Activated CD4-positive, alpha-beta T cell treated with anti-CD3 and anti-CD28 coated beads, Interleukin-2, amount 50 U/mL, for 24 hours (primary cell): ENCODE results near the gene TMEM120B.

Experiments used
- DNase-seq, 2 donors: peaks; one replicate each; pipeline ENCODE4 v3.0.0-alpha.2; 2020; ENCODE audit warnings: low read depth in 1 of 2, low spot score in 1 of 2

TMEM120B gene

DNA sequence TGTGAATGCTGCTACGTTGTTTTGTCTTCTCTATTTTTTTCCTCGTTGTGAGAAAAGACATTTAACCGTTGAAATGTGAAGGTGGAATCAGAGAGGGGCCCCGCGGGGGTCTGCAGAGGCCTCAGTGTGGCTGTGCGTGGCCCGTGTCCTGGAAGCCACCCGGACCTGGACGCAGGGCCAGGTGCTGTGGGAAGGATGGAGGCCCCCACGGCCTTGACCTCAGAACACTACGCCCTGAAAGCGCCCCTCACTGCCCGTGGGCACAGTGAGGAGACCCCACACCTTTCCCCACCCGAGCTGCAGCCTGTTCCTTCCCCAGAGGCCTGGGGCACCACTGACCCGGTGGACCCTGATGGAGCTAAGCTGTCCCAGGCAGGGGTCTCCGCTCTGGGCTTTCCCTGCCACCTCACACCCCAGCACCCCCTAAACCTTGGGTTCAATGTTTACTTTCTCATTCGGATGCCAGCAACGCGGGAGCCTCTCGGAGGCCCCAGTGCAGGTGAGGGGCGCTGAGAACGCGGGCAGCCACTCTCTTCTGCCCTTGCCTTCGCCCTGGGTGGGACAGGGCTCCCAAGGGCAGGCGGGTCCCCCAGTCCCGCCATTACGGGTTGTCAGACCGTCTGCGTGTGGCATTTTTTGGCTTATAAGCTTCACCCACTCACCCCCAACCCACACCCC, 118.2 kb downstream of the TMEM120B start:
- DNase-seq, result no peak
